CD4-positive, CD25-positive, alpha-beta regulatory T cell (primary cell): ENCODE measurements around the gene SHCBP1. TPM values are rescaled to one million over a fixed set of nuclear protein-coding genes. Genes with fewer than 3 reads are reported as not detected.
"Not testable (repeated sequence)": the region's sequence is repeated elsewhere in the genome, so short reads cannot be mapped to it uniquely, and the experiment has no call there.

Source experiments
- ATAC-seq, 2 donors: fragments of 150-1000 bp; cut with Tn5 transposase; one replicate each; pipeline ENCODE4 v1.10.0; 2021; ENCODE audit warnings: low read depth in 2 of 2, moderate number of reproducible peaks in 2 of 2, moderate library complexity in 1 of 2
- DNase-seq, 3 donors: peaks; one replicate each; pipeline versions ENCODE4 v3.0.0 to v3.0.0-alpha.2; 2012 to 2022; ENCODE audit warnings: mixed read lengths in 1 of 3
- H3K27ac ChIP-seq: one replicate; pipeline ENCODE4 v1.7.0; 2013; ENCODE audit warnings: mild to moderate bottlenecking, low read length; ENCODE audit not compliant: insufficient read depth, poor library complexity, severe bottlenecking
- H3K27me3 ChIP-seq: one replicate; pipeline ENCODE4 v1.7.0; 2013; ENCODE audit warnings: low read length; ENCODE audit not compliant: control insufficient read depth, insufficient read depth
- H3K36me3 ChIP-seq: one replicate; pipeline ENCODE4 v1.7.0; 2013; ENCODE audit warnings: mild to moderate bottlenecking, low read length, moderate library complexity; ENCODE audit not compliant: control insufficient read depth, insufficient read depth
- H3K4me1 ChIP-seq: 2 replicates; pipeline ENCODE4 v1.7.0; 2013; ENCODE audit warnings: mild to moderate bottlenecking, low read length; ENCODE audit not compliant: insufficient read depth, control insufficient read depth, poor library complexity, severe bottlenecking
- H3K4me3 ChIP-seq: one replicate; pipeline ENCODE4 v1.7.0; 2013; ENCODE audit warnings: low read depth, mild to moderate bottlenecking, low read length, moderate library complexity
- H3K9me3 ChIP-seq, 2 experiments: 1 replicate in 1 of 2; 2 replicates in 1 of 2; pipeline ENCODE4 v1.7.0; 2013; ENCODE audit warnings: low read length in 2 of 2, mild to moderate bottlenecking in 1 of 2, moderate library complexity in 1 of 2; ENCODE audit not compliant: control insufficient read depth in 2 of 2
- H3K27ac Mint-ChIP-seq, 3 donors: one replicate each; pipeline ENCODE4 v1.8.0; 2020 to 2022; ENCODE audit warnings: mild to moderate bottlenecking in 3 of 3, mixed read lengths in 3 of 3, moderate library complexity in 2 of 3
- H3K27me3 Mint-ChIP-seq: one replicate; pipeline ENCODE4 v1.8.0; 2022; ENCODE audit warnings: mild to moderate bottlenecking, mixed read lengths
- H3K36me3 Mint-ChIP-seq: one replicate; pipeline ENCODE4 v1.8.0; 2020; ENCODE audit warnings: mixed read lengths
- H3K4me1 Mint-ChIP-seq, 4 donors: one replicate each; pipeline ENCODE4 v1.8.0; 2020 to 2022; ENCODE audit warnings: mixed read lengths in 4 of 4, mild to moderate bottlenecking in 1 of 4
- H3K4me3 Mint-ChIP-seq, 4 donors: one replicate each; pipeline ENCODE4 v1.8.0; 2020 to 2022; ENCODE audit warnings: mild to moderate bottlenecking in 4 of 4, mixed read lengths in 4 of 4, moderate library complexity in 3 of 4
- H3K9me3 Mint-ChIP-seq, 7 donors: one replicate each; pipeline ENCODE4 v1.8.0; 2020 to 2022; ENCODE audit warnings: mixed read lengths in 7 of 7, mild to moderate bottlenecking in 3 of 7, moderate library complexity in 2 of 7
- polyA plus RNA-seq, 4 donors: library from polyadenylated mRNA; unstranded; fragments of 300-500 nt; fragmentation: Illumina TruSeq; gene quantifications; one replicate each; pipeline ENCODE4 v1.2.3, GENCODE V29; 2021
- total RNA-seq: library from RNA; stranded (reverse); gene quantifications from one replicate; pipeline ENCODE4 v1.2.3, GENCODE V29; 2022

SHCBP1 gene
- total and polyA plus RNA-seq, 5 donors from 2014 or later: 0.91 to 6.9 (median 1.2) TPM

DNA sequence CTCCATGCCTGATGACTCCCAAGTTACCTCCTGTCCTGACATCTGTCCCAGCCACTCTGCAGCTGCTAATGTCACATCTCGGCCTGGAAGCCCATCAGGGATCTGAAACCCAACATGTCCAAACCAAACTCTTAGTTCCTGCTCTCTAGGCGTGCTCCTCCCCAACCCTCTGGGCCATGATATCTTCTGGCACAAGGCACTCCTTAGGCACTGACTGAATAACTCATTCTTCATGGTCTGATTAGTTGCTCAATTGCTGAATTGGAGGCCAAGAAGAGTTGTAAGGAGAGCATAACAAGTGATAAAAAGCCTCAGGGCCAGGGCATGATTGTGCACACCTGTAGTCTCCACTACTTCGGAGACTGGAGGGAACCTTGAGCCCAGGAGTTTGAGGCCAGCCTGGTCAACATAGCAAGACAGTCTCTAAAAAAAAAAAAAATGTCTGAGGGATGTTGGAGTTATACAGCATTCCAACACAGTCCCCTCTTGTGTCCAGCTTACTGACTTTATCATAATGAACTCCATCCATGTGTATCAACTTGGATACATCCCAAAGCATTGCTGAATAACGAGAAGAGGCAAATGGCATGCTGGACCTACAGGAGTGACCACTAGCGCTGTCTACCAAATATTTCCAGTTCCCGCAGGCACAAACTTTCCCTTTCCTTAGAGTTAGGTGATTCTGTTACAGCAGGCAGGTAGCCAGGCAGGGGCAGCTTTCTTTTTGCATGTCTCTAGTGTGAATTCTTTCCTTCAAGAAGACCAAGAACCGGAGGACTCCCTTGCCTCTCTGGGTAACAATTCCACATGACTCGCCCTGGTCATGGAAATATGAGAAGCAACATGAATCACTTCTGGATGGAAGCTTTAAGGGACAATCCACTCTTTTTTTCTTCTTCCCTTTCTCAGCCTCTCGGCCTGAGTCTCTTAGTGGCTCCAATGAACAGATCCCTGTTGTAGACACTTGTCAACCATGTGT lies 18.1 kb upstream of the SHCBP1 start:
- Histone ChIP-seq H3K36me3 (no peaks in the 10 kb centered on the region), H3K27ac (no peak overlapping the region), H3K9me3 (no peaks in the 10 kb centered on the region), H3K4me1 (no peaks in the 10 kb centered on the region), H3K4me3 (no peak overlapping the region), H3K27me3 (no peaks in the 10 kb centered on the region)
- Mint-ChIP-seq H3K27ac (no peak overlapping the region), H3K4me1 (peaks cover 0 to 3% (median 0%) of the 10 kb centered on the region in 4 donors), H3K36me3 (peaks cover 30% of the 10 kb centered on the region), H3K9me3 (peaks cover 0 to 16% (median 5%) of the 10 kb centered on the region in 7 donors), H3K27me3 (no peaks in the 10 kb centered on the region), H3K4me3 (no peak overlapping the region)
- DNase-seq (no peak), ATAC-seq (no peak)

DNA sequence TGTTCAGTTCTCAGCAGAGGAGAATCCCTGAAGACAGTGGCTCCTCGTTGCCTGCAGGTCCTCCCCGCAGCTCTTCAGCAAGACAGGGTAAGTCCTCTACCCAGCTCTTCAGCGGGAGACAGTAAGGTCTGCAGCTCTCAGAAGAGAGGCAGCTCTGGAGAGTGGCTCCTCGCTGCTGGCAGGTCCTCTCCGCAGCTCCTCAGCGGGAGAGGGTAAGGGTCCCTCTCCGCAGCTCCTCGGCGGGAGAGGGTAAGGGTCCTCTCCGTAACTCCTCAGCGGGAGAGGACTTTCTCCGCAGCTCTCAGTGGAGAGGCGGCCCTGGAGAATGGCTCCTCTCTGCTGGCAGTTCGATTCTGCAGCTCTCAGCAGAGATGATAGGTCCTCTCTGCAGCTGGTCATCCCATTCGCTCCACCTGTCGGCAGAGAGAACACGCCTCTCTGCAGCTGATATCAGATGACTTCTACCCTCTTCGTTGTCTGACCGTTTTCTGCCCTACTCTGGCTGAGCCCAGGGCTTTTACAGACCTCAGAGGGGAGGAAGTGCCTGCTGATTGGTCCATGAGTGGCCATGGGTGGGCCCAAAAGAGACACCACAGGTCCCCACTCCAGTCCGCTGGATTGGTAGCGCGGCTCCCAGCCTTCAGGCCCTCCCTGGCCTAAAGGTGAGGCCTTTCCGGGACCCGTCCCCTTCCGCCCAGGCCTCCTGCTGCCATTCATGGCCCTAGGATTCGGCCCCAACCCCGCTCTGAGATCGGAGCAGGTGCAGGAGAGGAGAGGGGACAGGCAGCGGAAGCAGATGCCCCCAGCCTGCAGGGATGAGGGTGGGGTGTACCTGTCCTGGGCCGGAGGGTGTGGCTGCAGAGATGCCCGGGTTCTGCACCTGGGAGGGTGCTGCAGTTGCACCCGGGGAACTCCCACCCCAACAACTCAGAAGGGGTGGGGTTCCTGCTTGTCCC lies 11.9 kb upstream of the SHCBP1 start:
- Histone ChIP-seq H3K4me1 (no peaks in the 10 kb centered on the region), H3K9me3 (no peaks in the 10 kb centered on the region), H3K36me3 (no peaks in the 10 kb centered on the region), H3K27ac (no peak overlapping the region), H3K27me3 (no peaks in the 10 kb centered on the region), H3K4me3 (no peak overlapping the region)
- DNase-seq: no peak
- ATAC-seq: no peak
- H3K36me3 Mint-ChIP-seq: peaks cover 6% of the 10 kb centered on the region
- H3K4me3 Mint-ChIP-seq: peak overlapping the region in 1 of 4 donors; percentile 24
- no peaks in the 10 kb centered on the region for H3K9me3 Mint-ChIP-seq
- no peaks in the 10 kb centered on the region for H3K4me1 Mint-ChIP-seq
- no peaks in the 10 kb centered on the region for H3K27me3 Mint-ChIP-seq
- H3K27ac Mint-ChIP-seq: no peak overlapping the region

DNA sequence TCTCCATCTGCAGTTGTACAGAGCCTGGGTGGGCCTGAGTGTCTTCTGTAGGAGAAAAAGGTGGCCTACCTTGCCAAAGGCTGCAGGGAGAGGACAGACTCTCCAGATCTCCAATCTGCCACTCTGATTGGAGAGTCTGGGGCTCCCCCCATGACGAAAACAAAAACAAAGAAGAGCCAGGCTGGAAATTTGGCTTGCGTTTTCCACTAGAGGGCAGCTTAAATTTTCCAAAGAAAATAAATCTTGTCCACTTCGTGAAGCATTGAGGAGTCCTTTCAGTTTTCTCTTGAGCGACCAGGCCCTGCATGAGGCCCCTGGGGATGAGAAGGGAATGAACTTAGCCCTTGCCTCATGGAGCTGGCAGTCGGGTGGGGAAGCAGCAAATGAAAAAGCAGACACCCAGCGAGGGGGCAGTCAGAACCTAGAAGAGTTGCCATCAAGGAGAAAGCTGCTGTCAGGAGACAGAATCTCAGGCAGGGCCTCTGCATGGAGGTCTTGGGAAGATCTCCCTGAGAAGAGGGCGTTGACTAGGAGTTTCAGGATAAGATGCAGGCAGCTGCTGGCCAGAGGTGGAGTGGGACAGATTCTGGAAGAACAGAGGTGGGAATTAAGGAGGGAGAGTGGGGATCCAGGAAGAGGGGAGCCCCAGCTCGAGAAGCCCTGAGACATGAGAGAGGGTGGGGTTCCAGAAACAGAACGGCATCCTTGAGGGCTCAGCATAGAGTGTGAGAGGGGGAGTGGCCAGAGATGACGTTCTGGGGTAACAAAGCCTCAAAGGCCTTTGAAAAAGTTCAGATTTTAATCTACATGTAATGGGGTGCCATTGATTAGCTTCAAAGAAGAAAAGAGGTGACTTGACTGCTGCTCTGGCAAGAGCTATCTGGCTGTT lies 8.4 kb upstream of the SHCBP1 start:
- peak overlapping the region in 2 of 3 donors; percentile 33 for H3K27ac Mint-ChIP-seq
- no peaks in the 10 kb centered on the region for H3K9me3 ChIP-seq
- ATAC-seq (no peak), DNase-seq (no peak)
- H3K27ac ChIP-seq: no peak overlapping the region
- H3K36me3 Mint-ChIP-seq: peaks cover 3% of the 10 kb centered on the region
- no peaks in the 10 kb centered on the region for H3K27me3 Mint-ChIP-seq
- no peaks in the 10 kb centered on the region for H3K36me3 ChIP-seq
- H3K4me1 ChIP-seq: no peaks in the 10 kb centered on the region
- no peaks in the 10 kb centered on the region for H3K9me3 Mint-ChIP-seq
- H3K4me1 Mint-ChIP-seq: no peaks in the 10 kb centered on the region
- H3K4me3 Mint-ChIP-seq: no peak overlapping the region
- H3K27me3 ChIP-seq: no peaks in the 10 kb centered on the region
- H3K4me3 ChIP-seq: no peak overlapping the region

DNA sequence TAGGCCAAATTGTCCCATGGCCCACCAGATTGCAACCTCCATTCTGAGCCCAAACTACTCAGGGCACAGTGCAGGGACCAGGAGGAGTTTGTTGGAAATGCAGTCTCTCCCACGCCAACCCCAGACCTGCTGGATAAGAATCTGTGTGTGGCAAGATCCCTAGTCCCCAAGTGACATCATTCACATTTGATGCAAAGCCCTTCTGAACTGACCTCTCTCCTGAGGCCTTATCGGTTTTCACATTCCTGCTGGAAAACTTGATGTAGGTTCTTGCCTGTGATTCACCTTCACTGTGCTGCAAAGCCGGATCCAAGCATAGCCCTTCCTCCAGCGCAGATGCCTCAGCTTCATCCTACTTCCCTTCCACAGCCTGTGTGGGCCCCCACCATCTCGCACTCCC lies 6.6 kb upstream of the SHCBP1 start:
- H3K27me3 Mint-ChIP-seq: no peaks in the 10 kb centered on the region
- Histone ChIP-seq H3K9me3 (no peaks in the 10 kb centered on the region), H3K27ac (no peak overlapping the region), H3K4me3 (no peak overlapping the region), H3K4me1 (no peaks in the 10 kb centered on the region), H3K27me3 (no peaks in the 10 kb centered on the region), H3K36me3 (no peaks in the 10 kb centered on the region)
- H3K9me3 Mint-ChIP-seq: no peaks in the 10 kb centered on the region
- H3K4me1 Mint-ChIP-seq: no peaks in the 10 kb centered on the region
- peaks cover 3% of the 10 kb centered on the region for H3K36me3 Mint-ChIP-seq
- H3K27ac Mint-ChIP-seq: no peak overlapping the region
- ATAC-seq (no peak), DNase-seq (no peak)
- H3K4me3 Mint-ChIP-seq: no peak overlapping the region

DNA sequence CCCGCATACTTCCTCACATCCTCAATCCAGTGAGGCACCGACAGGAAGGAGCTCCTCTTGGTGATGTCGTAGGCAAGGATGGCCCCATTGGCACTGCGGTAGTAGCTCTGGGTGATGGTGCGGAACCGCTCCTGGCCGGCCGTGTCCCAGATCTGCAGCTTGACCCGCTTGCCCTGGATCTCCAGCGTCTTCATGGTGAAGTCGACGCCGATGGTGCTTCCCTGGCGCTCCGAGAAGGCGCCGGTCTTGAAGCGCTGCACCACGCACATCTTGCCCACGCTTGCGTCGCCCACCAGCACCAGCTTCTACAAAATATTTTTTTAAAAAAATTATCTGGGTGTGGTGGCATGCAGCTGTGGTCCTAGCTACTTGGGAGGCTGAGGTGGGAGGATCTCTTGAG lies 5.5 kb upstream of the SHCBP1 start:
- not testable (repeated sequence) for ATAC-seq, H3K27ac ChIP-seq, H3K27me3 ChIP-seq, H3K27me3 Mint-ChIP-seq, DNase-seq, H3K9me3 Mint-ChIP-seq, H3K9me3 ChIP-seq, H3K36me3 Mint-ChIP-seq, H3K4me1 ChIP-seq, H3K4me1 Mint-ChIP-seq, H3K36me3 ChIP-seq, H3K27ac Mint-ChIP-seq, H3K4me3 ChIP-seq
- H3K4me3 Mint-ChIP-seq: peak overlapping the region in 1 of 4 donors; percentile 10

DNA sequence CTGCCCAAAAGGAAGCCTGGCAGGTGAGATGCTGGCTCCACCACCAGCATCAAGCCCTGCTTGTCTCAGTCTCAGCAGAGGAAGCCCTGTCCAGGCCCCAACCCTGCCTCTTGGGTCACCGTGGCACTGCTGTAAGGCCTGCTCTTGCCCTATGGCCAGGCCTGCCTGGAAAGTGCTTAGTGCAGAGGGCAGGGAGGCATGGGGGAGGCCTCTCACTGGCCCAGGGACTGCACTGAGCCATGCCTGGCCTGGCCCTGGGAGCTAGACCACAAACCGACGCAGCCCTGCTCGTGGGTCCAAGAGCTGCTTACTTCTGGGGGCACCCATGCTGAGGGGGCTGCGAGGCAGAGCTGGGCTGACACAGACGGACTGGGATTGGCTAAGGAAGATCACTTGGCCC lies 3.7 kb upstream of the SHCBP1 start:
- not testable (repeated sequence) for H3K27me3 Mint-ChIP-seq, H3K36me3 ChIP-seq, H3K27ac Mint-ChIP-seq, DNase-seq, H3K9me3 ChIP-seq, H3K4me3 Mint-ChIP-seq, H3K27ac ChIP-seq, H3K4me3 ChIP-seq, H3K9me3 Mint-ChIP-seq, H3K36me3 Mint-ChIP-seq, H3K27me3 ChIP-seq, ATAC-seq
- H3K4me1 Mint-ChIP-seq: peaks cover 0 to 26% (median 15%) of the 10 kb centered on the region in 4 donors
- H3K4me1 ChIP-seq: peaks cover 19% of the 10 kb centered on the region

DNA sequence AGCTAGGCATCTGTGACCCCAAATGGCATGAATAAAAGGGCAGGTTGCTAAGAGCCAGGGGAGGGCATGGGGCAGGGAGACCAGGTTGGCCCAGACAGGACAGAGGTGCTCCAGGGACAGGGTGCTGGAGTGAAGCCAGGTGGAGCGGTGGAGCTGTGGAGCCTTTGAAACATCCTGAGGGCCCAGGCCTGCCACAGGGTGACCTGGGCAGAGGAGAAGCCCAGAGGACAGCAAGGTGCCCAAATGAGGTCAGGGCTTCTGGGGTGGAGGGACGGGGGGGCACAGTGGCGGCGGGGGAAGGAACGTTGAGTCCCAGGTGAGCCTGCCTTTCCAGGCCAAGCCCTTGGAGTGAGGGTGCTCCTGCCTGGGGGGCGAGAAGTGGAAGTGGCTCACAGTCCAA lies 2.5 kb upstream of the SHCBP1 start:
- H3K4me3 ChIP-seq, H3K9me3 Mint-ChIP-seq, H3K27me3 Mint-ChIP-seq, H3K27ac Mint-ChIP-seq, H3K36me3 ChIP-seq, H3K27ac ChIP-seq, H3K36me3 Mint-ChIP-seq, H3K4me3 Mint-ChIP-seq, DNase-seq, H3K27me3 ChIP-seq, ATAC-seq, H3K9me3 ChIP-seq: not testable (repeated sequence)
- peaks cover 19% of the 10 kb centered on the region for H3K4me1 ChIP-seq
- H3K4me1 Mint-ChIP-seq: peaks cover 0 to 31% (median 16%) of the 10 kb centered on the region in 4 donors
